CD14-positive monocyte (primary cell): ENCODE data around the gene CLTRN. TPM values are rescaled to one million over a fixed set of nuclear protein-coding genes. Genes with fewer than 3 reads are reported as not detected.

Experiments
- DNase-seq, 3 donors: peaks; one replicate each; pipeline ENCODE4 v3.0.0-alpha.2; 2011 to 2022
- H2AFZ ChIP-seq: 2 replicates; pipeline ENCODE4 v1.6.0; 2012; ENCODE audit warnings: mild to moderate bottlenecking, low read depth, low read length, inconsistent platforms; ENCODE audit not compliant: insufficient read depth, poor library complexity, severe bottlenecking
- H3K27ac ChIP-seq, 2 donors: 1 replicate in 1 of 2; 2 replicates in 1 of 2; pipeline ENCODE4 v1.5.1; 2012 to 2013; ENCODE audit warnings: low read length in 2 of 2, control low read depth in 1 of 2, inconsistent platforms in 1 of 2, low read depth in 1 of 2, mild to moderate bottlenecking in 1 of 2
- H3K27me3 ChIP-seq, 2 donors: one replicate each; pipeline versions ENCODE4 v1.6.0 to v1.6.1; 2011 to 2013; ENCODE audit warnings: low read length in 2 of 2; ENCODE audit not compliant: control insufficient read depth in 2 of 2, insufficient read depth in 2 of 2
- H3K36me3 ChIP-seq, 2 donors: replicated peaks in 1 of 2; 1 replicate in 1 of 2; 2 replicates in 1 of 2; pipeline versions ENCODE4 v1.5.1 to v1.6.1; 2012 to 2013; ENCODE audit warnings: low read length in 2 of 2, control low read depth in 1 of 2, inconsistent platforms in 1 of 2, mild to moderate bottlenecking in 1 of 2; ENCODE audit not compliant: insufficient read depth in 2 of 2, control insufficient read depth in 1 of 2
- H3K4me1 ChIP-seq, 2 donors: 1 replicate in 1 of 2; 2 replicates in 1 of 2; pipeline versions ENCODE4 v1.5.1 to v1.6.1; 2012 to 2013; ENCODE audit warnings: low read length in 2 of 2, control low read depth in 1 of 2, inconsistent platforms in 1 of 2, mild to moderate bottlenecking in 1 of 2, moderate library complexity in 1 of 2; ENCODE audit not compliant: insufficient read depth in 2 of 2, control insufficient read depth in 1 of 2
- H3K4me2 ChIP-seq: replicated peaks from 2 replicates; pipeline ENCODE3; 2012; ENCODE audit warnings: low read length, moderate library complexity, mild to moderate bottlenecking; ENCODE audit not compliant: poor library complexity, severe bottlenecking; ENCODE audit errors: extremely low read depth
- H3K4me3 ChIP-seq, 3 experiments: fragments of 200-600 bp in 1 of 3; sonication (generic) in 1 of 3; replicated peaks in 1 of 3; 1 replicate in 2 of 3; 2 replicates in 1 of 3; pipeline ENCODE4 v1.5.1; 2011 to 2013; ENCODE audit warnings: low read length in 3 of 3, mild to moderate bottlenecking in 3 of 3, control low read depth in 2 of 3, low read depth in 2 of 3, inconsistent platforms in 1 of 3, moderate library complexity in 1 of 3
- H3K79me2 ChIP-seq: 2 replicates; pipeline ENCODE4 v1.6.0; 2012; ENCODE audit warnings: mild to moderate bottlenecking, control low read depth, inconsistent platforms, low read length, moderate library complexity; ENCODE audit not compliant: insufficient read depth
- H3K9ac ChIP-seq: 2 replicates; pipeline ENCODE4 v1.6.0; 2017; ENCODE audit warnings: low read length, mild to moderate bottlenecking; ENCODE audit not compliant: insufficient read depth, poor library complexity, severe bottlenecking
- H3K9me3 ChIP-seq, 2 donors: replicated peaks in 1 of 2; 1 replicate in 1 of 2; 2 replicates in 1 of 2; pipeline versions ENCODE4 v1.5.1 to v1.6.1; 2012 to 2013; ENCODE audit warnings: low read length in 2 of 2, control low read depth in 1 of 2; ENCODE audit not compliant: control insufficient read depth in 1 of 2, insufficient read depth in 1 of 2
- H4K20me1 ChIP-seq: 2 replicates; pipeline ENCODE4 v1.6.0; 2012; ENCODE audit warnings: mild to moderate bottlenecking, low read length, control low read depth, moderate library complexity; ENCODE audit not compliant: insufficient read depth
- H3K27ac Mint-ChIP-seq, 7 donors: one replicate each; pipeline ENCODE4 v1.8.0; 2020; ENCODE audit warnings: mild to moderate bottlenecking in 7 of 7, mixed read lengths in 7 of 7, moderate library complexity in 6 of 7, inconsistent platforms in 2 of 7
- H3K27me3 Mint-ChIP-seq, 3 donors: one replicate each; pipeline ENCODE4 v1.8.0; 2021 to 2022; ENCODE audit warnings: low read depth in 3 of 3, mild to moderate bottlenecking in 3 of 3, mixed read lengths in 3 of 3, moderate library complexity in 3 of 3, inconsistent platforms in 1 of 3
- H3K36me3 Mint-ChIP-seq, 2 donors: one replicate each; pipeline ENCODE4 v1.8.0; 2020; ENCODE audit warnings: mixed read lengths in 2 of 2, inconsistent platforms in 1 of 2, mild to moderate bottlenecking in 1 of 2
- H3K4me1 Mint-ChIP-seq: one replicate; pipeline ENCODE4 v1.8.0; 2020; ENCODE audit warnings: mild to moderate bottlenecking, mixed read lengths
- H3K4me3 Mint-ChIP-seq, 2 donors: one replicate each; pipeline ENCODE4 v1.8.0; 2020; ENCODE audit warnings: mild to moderate bottlenecking in 2 of 2, mixed read lengths in 2 of 2, moderate library complexity in 1 of 2
- H3K9me3 Mint-ChIP-seq, 7 donors: one replicate each; pipeline ENCODE4 v1.8.0; 2020 to 2022; ENCODE audit warnings: mixed read lengths in 7 of 7, mild to moderate bottlenecking in 6 of 7, moderate library complexity in 6 of 7, inconsistent platforms in 2 of 7
- CTCF ChIP-seq: fragments of 200-600 bp; IDR thresholded peaks from one replicate; pipeline ENCODE4 v1.8.0; 2022; ENCODE audit warnings: antibody characterized with exemption, mild to moderate bottlenecking
- WGBS: methylation state at CpG from one replicate; pipeline ENCODE4 v1.1.5; 2013; ENCODE audit warnings: missing lambda C conversion rate; ENCODE audit not compliant: insufficient coverage; 5-methylcytosine and 5-hydroxymethylcytosine counted together
- intact Hi-C, 2 donors: fragments of 100-400 bp; cut with micrococcal nuclease; formaldehyde crosslinking; loops; one replicate each; pipeline versions ENCODE4 v1.15.0 to v1.15.1; 2023
- polyA plus RNA-seq, 3 donors: library from polyadenylated mRNA; depleted of rRNA in 1 of 3; unstranded in 2 of 3; stranded (reverse) in 1 of 3; fragments of 300-500 nt in 2 of 3; fragments of >200 nt in 1 of 3; fragmentation: Illumina TruSeq in 2 of 3; gene quantifications; 1 replicate in 2 of 3; 2 replicates in 1 of 3; pipeline ENCODE4 v1.2.3, GENCODE V29; 2012 to 2021

CLTRN gene
- polyA plus RNA-seq, 3 donors, result not detected

- DNase-seq, result peak in 1 of 3 donors; percentile 11
- Mint-ChIP-seq H3K36me3 (no peaks in the 10 kb centered on the region), H3K27ac (no peak overlapping the region), H3K9me3 (peaks cover 0 to 6% (median 3%) of the 10 kb centered on the region in 7 donors), H3K4me1 (peaks cover 5% of the 10 kb centered on the region), H3K27me3 (peaks cover 3 to 56% (median 5%) of the 10 kb centered on the region in 3 donors), H3K4me3 (no peak overlapping the region)
- no peak overlapping the region for H3K27ac ChIP-seq
- no peak overlapping the region for H3K9ac ChIP-seq
- H3K4me3 ChIP-seq, result no peak overlapping the region
- TF ChIP-seq CTCF, result no peak
- WGBS, result no CpG with 5 or more reads among the region's 5 CpGs
- no peaks in the 10 kb centered on the region for H3K9me3 ChIP-seq
- intact Hi-C loops, result no loop called here
- no peaks in the 10 kb centered on the region for H3K36me3 ChIP-seq
- H2AFZ ChIP-seq, result no peak overlapping the region
- peaks cover 0 to 48% of the 10 kb centered on the region in 2 donors for H3K27me3 ChIP-seq
- H3K4me2 ChIP-seq, result no peak overlapping the region
- no peaks in the 10 kb centered on the region for H3K4me1 ChIP-seq
- no peaks in the 10 kb centered on the region for H3K79me2 ChIP-seq
- no peaks in the 10 kb centered on the region for H4K20me1 ChIP-seq
Measured at GRCh38 chrX:15607067-15607466, 57.5 kb downstream of the CLTRN start.

- H3K9me3 ChIP-seq, result no peaks in the 10 kb centered on the region
- H3K4me1 ChIP-seq, result no peaks in the 10 kb centered on the region
- DNase-seq, result no peak
- H3K79me2 ChIP-seq, result no peaks in the 10 kb centered on the region
- H3K27me3 ChIP-seq, result peaks cover 0 to 50% of the 10 kb centered on the region in 2 donors
- Mint-ChIP-seq H3K4me1 (peaks cover 5% of the 10 kb centered on the region), H3K27ac (no peak overlapping the region), H3K36me3 (no peaks in the 10 kb centered on the region), H3K27me3 (peaks cover 3 to 58% (median 5%) of the 10 kb centered on the region in 3 donors), H3K9me3 (peaks cover 0 to 6% (median 4%) of the 10 kb centered on the region in 7 donors), H3K4me3 (no peak overlapping the region)
- H3K9ac ChIP-seq, result no peak overlapping the region
- TF ChIP-seq CTCF, result no peak
- H3K4me2 ChIP-seq, result no peak overlapping the region
- no CpG with 5 or more reads among the region's 1 CpG for WGBS
- no peaks in the 10 kb centered on the region for H3K36me3 ChIP-seq
- no peaks in the 10 kb centered on the region for H4K20me1 ChIP-seq
- intact Hi-C loops, result no loop called here
- H3K27ac ChIP-seq, result no peak overlapping the region
- H2AFZ ChIP-seq, result no peak overlapping the region
- no peak overlapping the region for H3K4me3 ChIP-seq
Measured at GRCh38 chrX:15606136-15606535, 58.5 kb downstream of the CLTRN start.
